Heart left ventricle (tissue), 13 donors: ENCODE measurements around the gene HTRA1.

Source experiments
- POLR2A ChIP-seq, 2 donors: fragments of 450-650 bp; IDR thresholded peaks; one replicate each; pipeline ENCODE4 v1.6.1; 2017; ENCODE audit warnings: antibody characterized with exemption in 2 of 2, mild to moderate bottlenecking in 2 of 2, moderate library complexity in 2 of 2
- TF ChIP-seq, protein P1 (sequence below), 12 donors: fragments of 200-600 bp; sonication (generic) in 4 of 12; IDR thresholded peaks; one replicate each; pipeline versions ENCODE4 v1.5.0 to v1.8.0; 2018 to 2022; ENCODE audit warnings: antibody characterized with exemption in 12 of 12, mild to moderate bottlenecking in 5 of 12
- donor health status: ischemic (EF 13 %, LVEDD 7.1; RV severe dilation, severe dysfunction).
- donor health status: DM: no; HTN: yes; CAD: no.
- donor health status: DM: no; HTN: no; CAD: no.
- donor health status: ischemic (EF 25% LVEDD 6.9; RV normal size, moderate dysfunction).
- donor health status: ischemic (EF 25% LVEDD 5.7; RV mildly dilated, moderate dysfunction).
- donor health status: ischemic (EF 35%, LVEDD 5.7; RV mildly dilated, moderate dysfunction).
- donor health status: nonischemic (EF 11% LVEDD 7.7; RV severe dilation, severe dysfunction).
- donor health status: DM: yes; HTN: yes; CAD: no.
- donor health status: PGD.
- donor health status: ischemic (EF 29% LVEDD 5.4; RV normal size, mild dysfunction).
- donor health status: nonischemic (EF 23%, LVEDD 6.1; RV moderate dilation, normal function).

DNA sequence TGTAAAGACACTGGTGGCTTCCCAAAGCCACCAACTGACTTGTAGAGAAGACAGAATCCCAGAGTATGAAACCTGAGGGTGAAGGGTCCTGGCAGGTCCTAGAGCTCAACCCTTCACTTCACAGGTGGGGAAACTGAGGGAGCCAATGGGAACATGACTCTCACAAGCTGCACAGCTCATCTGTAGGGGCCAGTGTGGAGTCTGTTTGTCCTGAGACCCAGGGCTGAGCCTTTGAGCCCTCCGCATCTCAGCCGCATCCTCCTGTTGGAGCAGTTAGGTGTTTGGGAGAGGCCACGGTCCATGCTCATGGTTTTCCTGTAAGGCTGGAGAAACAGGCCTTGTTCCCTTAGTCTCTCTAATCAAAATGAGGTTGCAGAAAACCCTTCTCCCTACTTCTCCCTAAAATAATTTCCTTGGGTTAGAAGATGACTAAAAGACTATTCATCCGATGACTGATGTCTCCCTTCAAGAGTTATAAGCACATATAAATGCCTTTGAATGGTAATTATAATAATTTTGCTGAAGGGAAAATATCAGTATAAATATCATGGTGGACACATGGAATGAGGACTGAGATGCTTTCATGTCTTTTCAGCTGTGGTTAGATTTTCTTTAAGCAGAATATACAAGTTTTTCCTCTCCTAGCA lies 10.3 kb downstream of the HTRA1 start:
- TF ChIP-seq, protein P1, sequence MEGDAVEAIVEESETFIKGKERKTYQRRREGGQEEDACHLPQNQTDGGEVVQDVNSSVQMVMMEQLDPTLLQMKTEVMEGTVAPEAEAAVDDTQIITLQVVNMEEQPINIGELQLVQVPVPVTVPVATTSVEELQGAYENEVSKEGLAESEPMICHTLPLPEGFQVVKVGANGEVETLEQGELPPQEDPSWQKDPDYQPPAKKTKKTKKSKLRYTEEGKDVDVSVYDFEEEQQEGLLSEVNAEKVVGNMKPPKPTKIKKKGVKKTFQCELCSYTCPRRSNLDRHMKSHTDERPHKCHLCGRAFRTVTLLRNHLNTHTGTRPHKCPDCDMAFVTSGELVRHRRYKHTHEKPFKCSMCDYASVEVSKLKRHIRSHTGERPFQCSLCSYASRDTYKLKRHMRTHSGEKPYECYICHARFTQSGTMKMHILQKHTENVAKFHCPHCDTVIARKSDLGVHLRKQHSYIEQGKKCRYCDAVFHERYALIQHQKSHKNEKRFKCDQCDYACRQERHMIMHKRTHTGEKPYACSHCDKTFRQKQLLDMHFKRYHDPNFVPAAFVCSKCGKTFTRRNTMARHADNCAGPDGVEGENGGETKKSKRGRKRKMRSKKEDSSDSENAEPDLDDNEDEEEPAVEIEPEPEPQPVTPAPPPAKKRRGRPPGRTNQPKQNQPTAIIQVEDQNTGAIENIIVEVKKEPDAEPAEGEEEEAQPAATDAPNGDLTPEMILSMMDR (IDR thresholded peaks at IDR 0.05): no peak
- no peak for TF ChIP-seq POLR2A (IDR thresholded peaks at IDR 0.05)
